SKM-1 treated with dmso at 0.1 percent for 144 hours (cell line): ENCODE measurements around the gene NISCH.
A peak's percentile ranks its signal among the peaks of the same experiment; 100 is the strongest.
"Not testable (repeated sequence)": the region's sequence is repeated elsewhere in the genome, so short reads cannot be mapped to it uniquely, and the experiment has no call there.

Source experiments
- DNase-seq: peaks from one replicate; lab custom pipeline; 2025; ENCODE audit not compliant: unreplicated experiment; lab: John Stamatoyannopoulos, UW

The NISCH gene

DNA sequence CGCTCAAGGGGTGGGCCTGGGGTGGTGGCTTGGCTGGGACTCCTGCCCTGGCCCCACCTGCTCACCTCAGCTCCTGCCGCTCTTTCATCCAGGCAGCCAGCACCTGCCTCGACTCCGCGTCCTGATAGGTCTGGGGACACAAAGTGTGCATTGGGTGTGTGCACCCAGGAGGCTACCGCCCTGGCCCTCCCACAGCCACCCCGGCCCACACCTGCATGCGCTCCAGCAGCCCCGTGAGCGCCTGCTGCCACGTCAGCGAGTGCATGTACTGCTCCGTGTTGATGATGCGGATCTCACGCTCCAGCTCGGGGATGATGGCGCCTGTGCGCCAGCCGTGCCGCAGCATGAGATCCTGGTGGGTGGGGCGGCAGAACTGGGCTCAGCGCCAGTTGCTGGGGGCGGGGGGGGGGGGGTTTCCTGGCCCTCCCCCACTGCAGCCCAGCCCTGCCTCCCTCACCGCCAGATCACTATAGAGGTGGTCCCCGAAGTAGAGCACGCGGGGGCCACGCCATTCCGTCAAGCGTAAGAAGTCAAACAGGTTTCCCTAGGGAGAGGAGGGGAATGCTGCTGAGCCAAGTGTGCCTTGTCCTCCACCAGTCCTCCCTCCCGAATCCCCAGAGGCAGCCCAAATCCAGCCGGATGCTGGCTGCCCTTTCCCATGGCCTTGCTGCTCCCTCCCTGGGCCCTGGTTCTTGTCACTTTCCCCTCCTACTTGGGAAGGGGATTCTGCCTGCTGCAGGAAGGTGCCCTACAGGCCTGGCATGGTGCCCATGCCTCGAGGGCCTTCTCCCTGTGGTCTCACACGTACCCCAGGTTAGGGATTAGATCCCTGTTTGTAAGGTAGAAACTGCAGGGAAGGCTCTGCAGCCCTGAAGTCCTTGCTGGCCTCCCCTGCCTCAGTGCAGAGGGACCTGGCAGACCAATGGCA, 69.6 kb downstream of the NISCH start:
- no peak for DNase-seq

- DNase-seq, result no peak
Observed at GRCh38 chr3:52525680-52526561, 70.5 kb downstream of the NISCH start.

GRCh38 chr3:52526671-52527038, 71.3 kb downstream of the NISCH start:
- DNase-seq, result not testable (repeated sequence)

DNA sequence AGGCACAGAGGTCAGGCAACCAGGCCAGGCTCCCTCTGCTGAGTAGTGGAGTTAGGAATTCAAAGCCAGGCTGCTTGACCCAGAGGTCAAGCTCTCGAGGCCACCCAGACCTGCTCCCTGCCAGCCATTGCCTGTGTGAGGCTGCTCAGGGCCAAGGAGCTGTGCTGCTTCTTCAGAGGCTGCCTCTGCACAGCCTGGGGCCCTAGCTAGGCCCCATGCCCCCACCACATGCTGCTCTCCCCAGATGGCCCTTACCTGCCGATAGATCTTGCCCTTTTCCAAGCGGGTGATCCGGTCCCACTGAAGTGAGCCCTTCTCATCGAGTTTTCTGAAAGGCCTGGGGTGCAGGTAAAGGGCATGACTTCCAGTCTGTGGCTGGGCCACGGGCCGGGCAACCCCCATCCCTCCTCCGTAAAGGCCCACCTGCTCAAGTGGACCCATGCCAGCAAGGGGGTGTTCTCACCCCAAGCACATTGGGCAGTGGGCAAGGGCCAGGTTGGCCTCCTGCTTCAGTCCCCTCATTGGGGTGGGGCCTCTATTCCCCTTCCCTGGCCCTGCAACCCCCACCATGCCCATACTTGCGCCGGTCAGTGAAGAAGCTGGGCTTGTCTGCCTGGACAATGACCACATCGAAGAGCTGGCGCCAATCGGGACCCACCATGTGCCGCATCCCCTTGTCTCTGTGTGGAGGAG, 71.8 kb downstream of the NISCH start:
- no peak for DNase-seq

- no peak for DNase-seq
Observed at GRCh38 chr3:52527732-52528585, 72.6 kb downstream of the NISCH start.

GRCh38 chr3:52528586-52529375, 73.4 kb downstream of the NISCH start:
- no peak for DNase-seq

DNA sequence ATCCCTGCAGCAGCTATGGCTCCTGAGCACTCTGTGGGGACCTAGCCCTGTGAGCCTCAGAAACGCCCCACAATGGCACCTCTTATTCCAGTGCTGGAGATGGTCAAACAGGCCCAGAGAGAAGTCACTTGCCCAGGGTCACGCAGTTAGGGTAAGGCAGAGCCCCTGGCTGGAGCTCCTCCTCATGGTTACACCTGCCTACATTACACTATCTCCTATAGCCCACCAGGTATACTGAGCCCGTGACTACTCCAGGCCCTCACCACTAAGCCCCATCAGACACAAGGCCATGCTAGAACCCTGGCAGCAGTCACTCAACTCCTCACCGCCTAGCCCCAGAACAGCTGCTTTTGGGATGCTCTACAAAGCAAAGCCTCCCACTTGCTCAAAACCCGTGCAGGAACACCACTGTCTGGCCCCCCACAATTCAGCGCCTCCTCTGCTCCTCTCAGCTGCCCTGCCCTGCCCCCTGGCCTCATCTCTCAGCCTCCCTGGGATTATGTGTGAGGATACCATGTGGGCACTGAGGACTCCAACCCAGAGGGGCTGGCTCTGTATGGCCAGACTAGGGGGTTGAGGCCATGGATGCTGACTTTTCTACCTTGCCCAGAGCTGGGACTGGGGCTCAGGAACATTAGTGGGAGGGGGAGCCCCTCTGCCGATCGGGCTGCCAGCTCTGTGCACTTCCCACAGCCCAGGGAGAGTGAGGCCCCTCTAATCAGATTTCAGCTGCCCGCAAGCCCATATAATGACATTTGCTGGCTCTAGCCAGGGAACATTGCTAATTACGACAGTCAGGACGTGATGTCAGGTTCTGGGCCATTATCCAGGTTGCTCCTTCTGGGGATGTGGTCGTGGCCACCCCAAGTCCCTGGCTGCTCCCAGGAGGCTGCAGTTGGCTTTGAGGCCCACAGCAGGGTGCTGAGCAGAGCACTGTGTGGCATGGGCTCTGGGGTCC, 74.3 kb downstream of the NISCH start:
- DNase-seq, result no peak

GRCh38 chr3:52530918-52531826, 75.8 kb downstream of the NISCH start:
- no peak for DNase-seq

DNA sequence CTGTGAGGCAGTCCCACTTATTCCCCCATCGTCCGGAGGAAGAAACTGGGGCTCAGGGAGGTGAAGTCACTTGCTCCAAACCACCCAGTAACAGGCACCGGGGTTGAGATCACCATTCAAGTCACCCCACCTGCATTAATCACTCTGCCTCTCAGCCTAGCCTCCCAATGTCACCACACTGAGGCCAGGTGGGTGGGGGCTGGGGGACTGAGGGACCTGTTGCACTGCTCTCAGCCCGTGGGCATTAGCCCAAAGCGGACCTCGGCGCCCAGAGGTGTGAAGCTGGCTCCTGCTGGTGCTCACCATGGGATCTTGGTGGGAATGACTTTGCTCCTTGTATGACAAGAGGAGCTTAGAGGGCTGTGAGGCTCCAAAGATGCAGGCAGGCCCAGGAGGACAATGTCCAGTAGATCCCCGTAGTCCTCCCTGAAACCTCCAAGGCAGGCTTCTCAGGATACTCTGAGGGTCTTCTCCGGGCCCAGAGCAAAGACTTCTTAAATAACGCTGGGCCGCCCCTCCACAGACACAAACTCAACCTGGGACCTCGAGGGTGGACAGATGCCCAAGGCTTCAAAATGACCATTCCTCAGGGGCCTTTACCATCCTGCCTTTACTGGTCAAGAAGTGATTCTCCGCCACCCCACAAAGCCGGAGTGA, 76.6 kb downstream of the NISCH start:
- DNase-seq, result no peak

- no peak for DNase-seq
Observed at GRCh38 chr3:52532517-52532837, 77.1 kb downstream of the NISCH start.

DNA sequence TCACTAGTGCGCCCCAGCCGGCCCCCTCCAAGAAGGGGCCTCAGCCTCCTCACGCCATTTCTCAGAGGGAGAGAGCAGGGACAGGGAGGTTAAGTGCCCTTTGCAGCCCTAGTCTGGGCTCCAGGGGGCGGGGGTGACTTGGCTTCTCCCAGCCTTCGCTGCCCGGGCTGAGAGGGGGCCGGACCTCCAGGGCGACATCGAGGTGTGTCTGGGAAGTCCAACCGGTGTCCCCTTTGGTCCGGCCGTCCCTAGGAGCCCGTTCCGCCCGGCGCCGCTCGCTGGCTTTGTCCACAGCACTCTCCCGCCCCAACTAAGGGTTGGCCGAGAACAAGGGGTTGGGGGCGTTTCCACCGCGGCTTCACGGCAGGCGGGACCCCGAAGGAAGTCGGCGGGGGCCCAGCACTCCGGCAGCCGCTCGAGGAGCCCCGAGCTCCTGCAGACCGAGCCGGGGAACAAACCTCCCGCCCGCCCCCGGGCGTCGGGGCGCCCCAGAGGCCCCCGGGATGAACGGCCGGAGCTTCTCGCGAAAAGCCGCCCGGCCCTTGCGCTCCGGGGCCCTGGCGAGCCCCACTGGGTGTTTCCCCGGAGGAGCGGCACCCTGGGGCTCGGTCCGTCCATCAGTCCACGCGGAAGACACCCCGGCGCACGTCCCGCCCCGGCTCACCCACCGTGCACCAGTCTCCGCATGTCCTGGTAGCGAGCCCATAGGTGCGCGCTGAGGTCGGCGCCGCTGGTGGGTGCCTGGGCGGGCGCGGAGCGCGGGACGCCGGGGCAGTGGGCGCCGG, 77.6 kb downstream of the NISCH start:
- DNase-seq, result no peak

GRCh38 chr3:52533623-52534280, 78.3 kb downstream of the NISCH start, which contains the start of gene NT5DC2:
Gene NT5DC2 (minus strand): TSS chr3:52533857. CDS start chr3:52533737, 120 bp downstream.
- peak; percentile 26 for DNase-seq

DNA sequence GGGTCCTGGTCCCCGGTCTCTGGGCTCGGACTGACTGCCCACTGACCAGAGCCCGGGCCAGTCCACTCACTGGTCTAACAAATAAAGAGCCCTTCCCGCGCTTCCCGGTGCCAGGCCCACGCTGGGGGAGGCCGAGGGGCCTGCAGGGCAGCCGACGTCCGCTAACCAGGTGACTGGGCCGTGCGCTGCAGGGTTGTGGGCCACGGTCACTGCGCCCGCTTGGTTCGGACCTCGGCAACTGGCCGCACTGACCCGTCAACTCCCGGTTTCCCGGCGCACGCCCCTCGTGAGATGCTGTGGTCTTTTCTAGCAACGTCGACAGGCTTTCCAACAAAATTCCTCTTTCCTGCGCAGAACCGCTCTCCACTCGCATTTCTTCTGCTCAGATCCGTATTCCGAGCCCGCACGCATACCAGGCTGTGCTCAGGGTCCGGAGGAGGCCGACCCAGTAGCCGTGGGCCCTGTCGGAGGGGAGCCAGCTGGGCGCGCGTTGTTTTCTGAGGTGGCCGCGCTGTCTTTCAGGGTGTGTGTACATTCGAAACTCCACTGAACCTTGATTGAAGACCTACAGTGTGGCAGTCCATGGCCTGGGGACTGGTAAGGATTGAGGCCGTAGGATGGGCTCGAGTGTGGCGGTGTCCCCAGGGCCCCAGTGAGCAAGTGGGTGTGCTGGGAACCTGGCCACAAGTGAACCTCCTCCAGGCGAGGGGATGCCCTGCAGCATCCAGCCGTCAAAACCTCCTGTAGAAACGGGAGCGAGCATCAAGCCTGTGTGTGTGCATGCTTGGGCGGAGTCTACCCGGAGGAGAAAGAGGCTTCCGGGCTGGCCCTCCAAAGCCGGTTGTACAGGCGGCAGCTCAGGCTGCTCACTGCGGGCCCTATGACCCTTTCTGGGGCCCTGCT, 79.1 kb downstream of the NISCH start:
- no peak for DNase-seq

DNA sequence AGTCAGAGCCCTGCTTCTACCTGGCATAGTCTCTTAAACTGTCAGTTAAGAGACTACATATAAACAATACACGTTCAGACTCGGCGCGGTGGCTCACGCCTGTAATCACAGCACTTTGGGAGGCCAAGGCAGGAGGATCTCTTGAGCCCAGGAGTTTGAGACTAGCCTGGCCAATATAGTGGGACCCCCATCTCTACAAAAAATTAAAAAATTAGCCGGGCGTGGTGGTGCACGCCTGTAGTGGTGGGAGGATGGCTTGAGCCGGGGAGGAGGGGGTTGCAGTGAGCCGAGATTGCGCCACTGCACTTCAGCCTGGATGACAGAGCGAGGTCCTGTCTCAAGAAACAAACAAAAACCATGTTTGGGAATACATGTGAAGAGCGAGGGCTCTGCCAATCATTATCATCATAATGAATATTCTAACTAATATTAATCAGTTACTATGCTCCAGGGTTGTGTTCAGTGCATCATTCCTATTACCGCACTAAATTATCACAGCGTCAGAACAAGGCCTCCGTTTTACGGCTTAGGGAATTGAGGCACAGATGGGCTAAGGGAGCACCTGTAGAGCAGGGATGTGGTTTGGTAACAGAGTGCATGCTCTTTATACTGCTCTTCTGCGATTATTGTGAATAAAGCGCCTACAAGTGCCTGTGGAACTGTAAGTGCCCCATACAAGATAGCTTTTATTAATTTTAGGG, 80.2 kb downstream of the NISCH start:
- DNase-seq, result no peak
